ENCODE measurements around the gene TSPAN3. TPM values are rescaled to one million over a fixed set of nuclear protein-coding genes. Genes with fewer than 3 reads are reported as not detected.

TSPAN3 gene
- total RNA-seq, 6 experiments from 2014 or later = 35.6 to 103 (median 63.2) TPM

DNA sequence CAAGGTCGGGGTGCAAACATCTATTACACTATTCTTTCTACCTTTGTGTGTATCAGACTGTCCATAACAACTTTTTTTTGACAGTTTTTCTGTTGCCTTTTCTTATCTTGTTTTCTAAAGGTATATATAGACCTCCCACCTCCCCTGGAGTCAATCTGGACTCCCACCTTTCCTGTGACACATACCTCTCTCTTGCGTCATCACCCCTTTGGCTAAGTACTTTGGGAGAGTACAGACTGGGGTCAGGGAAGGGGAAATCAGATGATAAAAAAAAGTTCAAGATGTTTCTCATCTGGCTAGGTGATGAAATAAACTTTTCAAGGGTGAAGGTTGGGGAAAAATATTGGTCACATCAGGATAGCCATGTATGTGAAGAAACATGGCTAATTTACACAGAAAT is 17.2 kb downstream of the TSPAN3 start:
- WGBS (ENCODE audit: insufficient coverage, low coverage, low lambda C conversion rate, missing lambda C conversion rate) = 90% methylated on average over 2 of the region's 2 CpGs
- H3K9me3 ChIP-seq = peaks cover 0 to under 1% (median 0%) of the 10 kb centered on the region in 4 donors
- H3K36me3 ChIP-seq = peaks cover 0 to 14% (median 3%) of the 10 kb centered on the region in 4 donors
- TF ChIP-seq, protein P1, sequence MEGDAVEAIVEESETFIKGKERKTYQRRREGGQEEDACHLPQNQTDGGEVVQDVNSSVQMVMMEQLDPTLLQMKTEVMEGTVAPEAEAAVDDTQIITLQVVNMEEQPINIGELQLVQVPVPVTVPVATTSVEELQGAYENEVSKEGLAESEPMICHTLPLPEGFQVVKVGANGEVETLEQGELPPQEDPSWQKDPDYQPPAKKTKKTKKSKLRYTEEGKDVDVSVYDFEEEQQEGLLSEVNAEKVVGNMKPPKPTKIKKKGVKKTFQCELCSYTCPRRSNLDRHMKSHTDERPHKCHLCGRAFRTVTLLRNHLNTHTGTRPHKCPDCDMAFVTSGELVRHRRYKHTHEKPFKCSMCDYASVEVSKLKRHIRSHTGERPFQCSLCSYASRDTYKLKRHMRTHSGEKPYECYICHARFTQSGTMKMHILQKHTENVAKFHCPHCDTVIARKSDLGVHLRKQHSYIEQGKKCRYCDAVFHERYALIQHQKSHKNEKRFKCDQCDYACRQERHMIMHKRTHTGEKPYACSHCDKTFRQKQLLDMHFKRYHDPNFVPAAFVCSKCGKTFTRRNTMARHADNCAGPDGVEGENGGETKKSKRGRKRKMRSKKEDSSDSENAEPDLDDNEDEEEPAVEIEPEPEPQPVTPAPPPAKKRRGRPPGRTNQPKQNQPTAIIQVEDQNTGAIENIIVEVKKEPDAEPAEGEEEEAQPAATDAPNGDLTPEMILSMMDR (IDR thresholded peaks at IDR 0.05) = no peak
- no peak for TF ChIP-seq POLR2A (IDR thresholded peaks at IDR 0.05)
- H3K4me3 ChIP-seq = no peak overlapping the region
- intact Hi-C loops (cut with DNase I) = no loop called here
- no peak overlapping the region for H3K27ac ChIP-seq
- DNase-seq = no peak
- no peaks in the 10 kb centered on the region for H3K27me3 ChIP-seq
- ATAC-seq = no peak
- H3K4me1 ChIP-seq = peaks cover 0 to 18% (median 0%) of the 10 kb centered on the region in 4 donors

DNA sequence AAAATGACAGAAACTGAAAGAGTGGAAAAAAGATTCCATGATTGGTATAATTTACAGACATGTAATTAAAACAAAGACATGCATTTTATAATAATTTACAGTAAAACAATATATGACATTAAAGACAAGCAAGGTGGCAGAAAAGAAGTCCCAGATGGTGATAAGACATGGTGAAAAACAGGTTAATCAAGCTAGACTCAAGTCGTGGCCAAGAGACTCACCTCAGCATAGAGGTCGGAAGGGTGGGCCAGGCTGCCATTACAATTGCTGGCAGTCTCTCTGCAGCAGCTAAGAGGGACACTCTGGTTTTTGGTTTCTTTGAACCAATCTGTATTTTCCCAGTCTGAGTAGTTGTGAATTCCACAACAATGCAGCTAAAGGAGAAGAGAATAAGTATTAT is 18.4 kb downstream of the TSPAN3 start:
- ATAC-seq (no peak), DNase-seq (no peak)
- Histone ChIP-seq H3K4me3 (no peak overlapping the region), H3K36me3 (peaks cover 0 to 14% (median 3%) of the 10 kb centered on the region in 4 donors), H3K27ac (no peak overlapping the region), H3K9me3 (peaks cover 0 to 3% (median 0%) of the 10 kb centered on the region in 4 donors), H3K4me1 (peaks cover 0 to 10% (median 0%) of the 10 kb centered on the region in 4 donors), H3K27me3 (no peaks in the 10 kb centered on the region)
- TF ChIP-seq, protein P1 (IDR thresholded peaks at IDR 0.05) = no peak
- TF ChIP-seq POLR2A (IDR thresholded peaks at IDR 0.05) = no peak
- intact Hi-C loops (cut with DNase I) = no loop called here
- 73% methylated on average over 2 of the region's 2 CpGs for WGBS (ENCODE audit: insufficient coverage, low coverage, low lambda C conversion rate, missing lambda C conversion rate)

GRCh38 chr15:77048135-77048876 is 22.6 kb downstream of the TSPAN3 start:
- Histone ChIP-seq H3K4me3 (no peak overlapping the region), H3K27ac (no peak overlapping the region), H3K27me3 (no peaks in the 10 kb centered on the region), H3K9me3 (peaks cover 0 to 3% (median 0%) of the 10 kb centered on the region in 4 donors), H3K4me1 (no peaks in the 10 kb centered on the region), H3K36me3 (peaks cover 0 to 20% (median 6%) of the 10 kb centered on the region in 4 donors)
- no peak for DNase-seq
- 92% methylated on average over 1 of the region's 1 CpG for WGBS (ENCODE audit: insufficient coverage, low coverage, low lambda C conversion rate, missing lambda C conversion rate)
- intact Hi-C loops (cut with DNase I) = no loop called here
- no peak for ATAC-seq
- TF ChIP-seq POLR2A (IDR thresholded peaks at IDR 0.05) = no peak
- TF ChIP-seq, protein P1 (IDR thresholded peaks at IDR 0.05) = no peak

GRCh38 chr15:77046704-77047412 is 24.1 kb downstream of the TSPAN3 start:
- 87% methylated on average over 7 of the region's 7 CpGs for WGBS (ENCODE audit: insufficient coverage, low coverage, low lambda C conversion rate, missing lambda C conversion rate)
- Histone ChIP-seq H3K27me3 (no peaks in the 10 kb centered on the region), H3K36me3 (peaks cover 0 to 13% (median 5%) of the 10 kb centered on the region in 4 donors), H3K9me3 (peaks cover 0 to 3% (median 0%) of the 10 kb centered on the region in 4 donors), H3K27ac (no peak overlapping the region), H3K4me3 (no peak overlapping the region), H3K4me1 (no peaks in the 10 kb centered on the region)
- ATAC-seq (no peak), DNase-seq (no peak)
- TF ChIP-seq POLR2A (IDR thresholded peaks at IDR 0.05) = no peak
- TF ChIP-seq, protein P1 (IDR thresholded peaks at IDR 0.05) = no peak
- intact Hi-C loops (cut with DNase I) = no loop called here
